ENCODE results near the gene CDAN1.

DNA sequence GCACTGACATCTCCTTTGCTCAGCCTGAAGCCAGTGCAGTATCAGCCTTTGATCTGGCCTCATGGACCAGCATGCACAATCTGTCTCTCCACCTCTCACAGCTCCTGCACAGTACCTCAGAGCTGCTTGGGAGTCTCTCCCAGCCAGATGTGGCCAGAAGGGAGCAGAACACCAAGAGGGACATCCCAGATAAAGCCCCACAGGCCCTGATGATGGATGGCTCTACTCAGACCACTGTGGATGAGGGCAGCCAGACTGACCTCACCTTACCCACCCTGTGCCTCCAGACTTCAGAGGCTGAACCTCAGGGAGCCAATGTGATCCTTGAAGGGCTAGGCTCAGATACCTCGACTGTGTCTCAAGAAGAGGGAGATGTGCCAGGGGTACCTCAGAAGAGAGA lies 44.4 kb downstream of the CDAN1 start:
- TF ChIP-seq, protein P1, sequence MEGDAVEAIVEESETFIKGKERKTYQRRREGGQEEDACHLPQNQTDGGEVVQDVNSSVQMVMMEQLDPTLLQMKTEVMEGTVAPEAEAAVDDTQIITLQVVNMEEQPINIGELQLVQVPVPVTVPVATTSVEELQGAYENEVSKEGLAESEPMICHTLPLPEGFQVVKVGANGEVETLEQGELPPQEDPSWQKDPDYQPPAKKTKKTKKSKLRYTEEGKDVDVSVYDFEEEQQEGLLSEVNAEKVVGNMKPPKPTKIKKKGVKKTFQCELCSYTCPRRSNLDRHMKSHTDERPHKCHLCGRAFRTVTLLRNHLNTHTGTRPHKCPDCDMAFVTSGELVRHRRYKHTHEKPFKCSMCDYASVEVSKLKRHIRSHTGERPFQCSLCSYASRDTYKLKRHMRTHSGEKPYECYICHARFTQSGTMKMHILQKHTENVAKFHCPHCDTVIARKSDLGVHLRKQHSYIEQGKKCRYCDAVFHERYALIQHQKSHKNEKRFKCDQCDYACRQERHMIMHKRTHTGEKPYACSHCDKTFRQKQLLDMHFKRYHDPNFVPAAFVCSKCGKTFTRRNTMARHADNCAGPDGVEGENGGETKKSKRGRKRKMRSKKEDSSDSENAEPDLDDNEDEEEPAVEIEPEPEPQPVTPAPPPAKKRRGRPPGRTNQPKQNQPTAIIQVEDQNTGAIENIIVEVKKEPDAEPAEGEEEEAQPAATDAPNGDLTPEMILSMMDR (IDR thresholded peaks at IDR 0.05; ENCODE audit: extremely low read depth in 1 of 2, insufficient read depth in 1 of 2, low read depth in 1 of 2, low read length in 2 of 2) = no peak
- TF ChIP-seq POLR2AphosphoS5 (IDR thresholded peaks at IDR 0.05; ENCODE audit: insufficient read depth, low read depth, low read length) (no peak), POLR2A (IDR thresholded peaks at IDR 0.05; ENCODE audit: low read depth, low read length) (no peak)
